ENCODE results near the gene FAM118B. TPM values are rescaled to one million over a fixed set of nuclear protein-coding genes. Genes with fewer than 3 reads are reported as not detected.

Gene FAM118B
- total and polyA plus RNA-seq, 2 of the 8 experiments (the other 6 are each of a cell fraction or from before 2014, with no cell fraction given) = 25.3 to 48.3 TPM

DNA sequence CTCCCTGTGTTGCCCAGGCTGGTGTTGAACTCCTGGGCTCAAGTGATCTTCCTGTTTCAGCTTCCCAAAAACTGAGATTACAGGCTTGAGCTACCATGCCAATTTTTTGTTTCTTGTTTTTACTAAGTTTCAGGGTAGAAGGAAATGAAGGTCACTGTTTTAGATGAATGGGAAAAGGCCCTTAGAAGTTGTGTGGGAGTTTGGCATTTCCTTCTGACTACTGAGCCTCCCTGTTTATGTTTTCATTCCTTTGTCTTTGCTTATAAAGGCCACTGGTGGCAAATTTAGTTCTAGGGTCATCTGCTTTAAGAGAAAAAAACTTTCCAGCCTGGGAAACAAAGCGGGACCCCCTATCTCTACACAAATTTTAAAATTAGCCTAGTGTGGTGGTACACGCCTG lies 35.1 kb downstream of the FAM118B start:
- Histone ChIP-seq H3K4ac (replicated peaks; ENCODE audit: insufficient read length, low read depth, low read length) (no peak overlapping the region), H2BK5ac (ENCODE audit: low read depth, low read length) (no peak overlapping the region), H3K79me2 (ENCODE audit: control insufficient read depth in 1 of 2, insufficient read depth in 2 of 2, low read length in 2 of 2) (no peaks in the 10 kb centered on the region), H4K91ac (replicated peaks; ENCODE audit: insufficient read length, low read length) (no peak overlapping the region), H2AFZ (ENCODE audit: low read length) (no peak overlapping the region), H3K27me3 (replicated peaks in 1 of 4; ENCODE audit: control insufficient read depth in 3 of 4, extremely low read depth in 1 of 4, insufficient read depth in 3 of 4, low read length in 3 of 4) (no peaks in the 10 kb centered on the region), H3K56ac (replicated peaks; ENCODE audit: insufficient read length, low read depth, low read length) (no peak overlapping the region), H3K27ac (ENCODE audit: low read depth, low read length) (no peak overlapping the region), H3K4me3 (ENCODE audit: extremely low read depth in 1 of 4, insufficient read depth in 2 of 4, low read depth in 3 of 4, low read length in 4 of 4) (no peak overlapping the region), H3K79me1 (ENCODE audit: low read depth, low read length) (no peaks in the 10 kb centered on the region; the same call in 1 of the 2 replicates), H2BK15ac (ENCODE audit: low read length) (no peak overlapping the region), H3K14ac (ENCODE audit: insufficient read length) (no peak overlapping the region), H3K9me3 (ENCODE audit: insufficient read depth in 2 of 2, low read depth in 1 of 2, low read length in 1 of 2) (no peaks in the 10 kb centered on the region), H3K4me2 (ENCODE audit: insufficient read depth in 1 of 2, low read depth in 2 of 2, low read length in 2 of 2) (no peak overlapping the region), H3K9ac (replicated peaks in 1 of 4; ENCODE audit: extremely low read depth in 1 of 4, low read depth in 3 of 4, low read length in 3 of 4) (no peak overlapping the region), H2BK12ac (ENCODE audit: low read depth, low read length) (no peak overlapping the region), H4K8ac (ENCODE audit: extremely low read depth, insufficient read depth, low read length) (no peak overlapping the region), H3K23ac (ENCODE audit: insufficient read length) (no peak overlapping the region), H2BK20ac (ENCODE audit: low read length) (no peak overlapping the region), H3K36me3 (ENCODE audit: control insufficient read depth in 2 of 4, insufficient read depth in 4 of 4, low read length in 3 of 4) (peaks cover 0 to 37% (median 20%) of the 10 kb centered on the region in 4 experiments; a peak in 6 of 8 replicates), H3K4me1 (replicated peaks in 1 of 4; ENCODE audit: control insufficient read depth in 3 of 4, insufficient read depth in 4 of 4, low read length in 3 of 4) (no peaks in the 10 kb centered on the region), H2AK5ac (ENCODE audit: low read depth, low read length) (no peak overlapping the region), H3K18ac (ENCODE audit: extremely low read depth, low read length) (no peak overlapping the region), H3K23me2 (ENCODE audit: low read depth, low read length) (no peaks in the 10 kb centered on the region), H2BK120ac (replicated peaks; ENCODE audit: low read depth, low read length) (no peak overlapping the region), H4K5ac (ENCODE audit: insufficient read length, low read depth, low read length) (no peak overlapping the region), H4K20me1 (replicated peaks in 1 of 2; ENCODE audit: control insufficient read depth in 1 of 2, insufficient read depth in 2 of 2, low read length in 2 of 2) (peaks cover 0 to 4% of the 10 kb centered on the region in 2 experiments)
- TF ChIP-seq RXRA (IDR thresholded peaks at IDR 0.05; ENCODE audit: insufficient read depth, low read depth, low read length) (no peak), CEBPB (IDR thresholded peaks at IDR 0.05; ENCODE audit: low read depth, low read length) (no peak), TCF12 (IDR thresholded peaks at IDR 0.05; ENCODE audit: low read depth, low read length) (no peak), RFX5 (IDR thresholded peaks at IDR 0.05; ENCODE audit: borderline replicate concordance, low read depth, low read length) (no peak), SRF (IDR thresholded peaks at IDR 0.05; ENCODE audit: low read depth, low read length) (no peak), SAP30 (IDR thresholded peaks at IDR 0.05; ENCODE audit: insufficient read depth, insufficient replicate concordance, low read length) (no peak), BACH1 (IDR thresholded peaks at IDR 0.05; ENCODE audit: low read length) (no peak)
- TF ChIP-seq, protein P1, sequence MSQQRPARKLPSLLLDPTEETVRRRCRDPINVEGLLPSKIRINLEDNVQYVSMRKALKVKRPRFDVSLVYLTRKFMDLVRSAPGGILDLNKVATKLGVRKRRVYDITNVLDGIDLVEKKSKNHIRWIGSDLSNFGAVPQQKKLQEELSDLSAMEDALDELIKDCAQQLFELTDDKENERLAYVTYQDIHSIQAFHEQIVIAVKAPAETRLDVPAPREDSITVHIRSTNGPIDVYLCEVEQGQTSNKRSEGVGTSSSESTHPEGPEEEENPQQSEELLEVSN (IDR thresholded peaks at IDR 0.05) = no peak
- TF ChIP-seq, protein P2, sequence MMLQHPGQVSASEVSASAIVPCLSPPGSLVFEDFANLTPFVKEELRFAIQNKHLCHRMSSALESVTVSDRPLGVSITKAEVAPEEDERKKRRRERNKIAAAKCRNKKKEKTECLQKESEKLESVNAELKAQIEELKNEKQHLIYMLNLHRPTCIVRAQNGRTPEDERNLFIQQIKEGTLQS (IDR thresholded peaks at IDR 0.05; ENCODE audit: insufficient read depth, low read depth, low read length) = no peak
- POLR2A ChIA-PET (ENCODE audit: partially characterized antibody) = interaction anchor here (1.2 to 6.4 kb wide), 3 partner anchors 10 to 17 kb away, joined by 3 to 43 read pairs (median 3); no protein-coding TSS in a partner anchor
- no peak for FAIRE-seq
- no peak for DNase-seq (ENCODE audit: low read depth in 1 of 2, low spot score in 2 of 2)
- CTCF ChIA-PET (ENCODE audit: partially characterized antibody) = no interaction called here
- WGBS, 2 experiments (ENCODE audit: extremely low coverage in 1 of 2, insufficient coverage in 1 of 2, insufficient read length in 1 of 2, insufficient replicate concordance in 2 of 2, low coverage in 1 of 2, low lambda C conversion rate in 2 of 2, missing lambda C conversion rate in 1 of 2) = 86% methylated on average over 2 of the region's 2 CpGs; no CpG with 5 or more reads in 1 of the 2 experiments
